ENCODE results near the gene TBX15. TPM values are rescaled to one million over a fixed set of nuclear protein-coding genes. Genes with fewer than 3 reads are reported as not detected.

The TBX15 gene
- total RNA-seq, 3 donors from 2014 or later: not detected

GRCh38 chr1:118859999-118860398 is 128.1 kb downstream of the TBX15 start:
- H3K4me3 Mint-ChIP-seq: no peak overlapping the region
- no peaks in the 10 kb centered on the region for H3K4me1 Mint-ChIP-seq (ENCODE audit: low read depth)
- no peaks in the 10 kb centered on the region for H3K36me3 Mint-ChIP-seq (ENCODE audit: insufficient read depth)
- H3K9me3 Mint-ChIP-seq: no peaks in the 10 kb centered on the region
- no peak for DNase-seq
- no peaks in the 10 kb centered on the region for H3K27me3 Mint-ChIP-seq (ENCODE audit: low read depth)
- no peak for ATAC-seq

- DNase-seq: no peak
- no peak overlapping the region for H3K4me3 Mint-ChIP-seq
- no peaks in the 10 kb centered on the region for H3K27me3 Mint-ChIP-seq (ENCODE audit: low read depth)
- no peaks in the 10 kb centered on the region for H3K36me3 Mint-ChIP-seq (ENCODE audit: insufficient read depth)
- peaks cover 10% of the 10 kb centered on the region for H3K9me3 Mint-ChIP-seq
- no peaks in the 10 kb centered on the region for H3K4me1 Mint-ChIP-seq (ENCODE audit: low read depth)
- ATAC-seq: no peak
Measured at GRCh38 chr1:118846443-118846842, 141.7 kb downstream of the TBX15 start.

DNA sequence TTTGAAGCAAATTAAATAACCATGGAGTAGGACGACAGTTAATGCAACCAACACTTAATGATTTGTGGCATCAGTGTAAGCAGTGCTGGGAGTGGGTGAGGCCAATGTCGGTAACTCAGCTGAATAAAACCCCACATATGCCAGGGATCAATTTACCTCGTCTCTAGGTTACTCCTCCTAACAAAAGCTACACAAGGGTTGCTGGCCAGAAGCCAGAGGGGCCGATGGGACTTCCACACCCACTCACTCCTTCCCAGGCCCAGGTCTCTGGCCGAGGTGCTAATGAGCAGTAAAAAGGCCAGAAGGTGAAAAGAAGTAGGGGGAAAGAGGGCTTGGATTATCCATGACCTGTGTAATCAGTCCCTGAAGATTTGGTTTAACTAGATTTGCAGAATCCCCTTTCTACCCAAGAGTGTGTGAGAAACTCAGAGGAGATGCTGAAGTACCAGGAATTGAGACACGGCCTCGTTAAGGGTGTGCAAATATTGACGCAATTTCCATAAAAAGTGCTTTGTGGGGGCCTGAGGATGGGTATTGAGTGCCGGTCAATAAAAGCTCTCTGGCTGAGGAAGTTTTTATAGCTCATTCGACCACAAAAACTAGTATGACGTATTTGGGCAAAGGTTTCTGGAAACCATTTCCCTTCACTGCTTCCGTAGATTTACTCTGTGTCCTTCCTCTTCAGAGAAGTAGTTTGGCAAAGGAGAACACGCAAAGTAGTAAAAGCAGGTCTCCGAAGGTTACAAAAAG is 145.5 kb downstream of the TBX15 start:
- no peak for ATAC-seq
- Mint-ChIP-seq H3K9me3 (peaks cover 14% of the 10 kb centered on the region), H3K27me3 (ENCODE audit: low read depth) (no peaks in the 10 kb centered on the region), H3K4me1 (ENCODE audit: low read depth) (no peaks in the 10 kb centered on the region), H3K4me3 (no peak overlapping the region), H3K36me3 (ENCODE audit: insufficient read depth) (no peaks in the 10 kb centered on the region)
- DNase-seq: no peak

- DNase-seq (no peak), ATAC-seq (no peak)
- peaks cover 14% of the 10 kb centered on the region for H3K9me3 Mint-ChIP-seq
- no peak overlapping the region for H3K4me3 Mint-ChIP-seq
- no peaks in the 10 kb centered on the region for H3K4me1 Mint-ChIP-seq (ENCODE audit: low read depth)
- no peaks in the 10 kb centered on the region for H3K36me3 Mint-ChIP-seq (ENCODE audit: insufficient read depth)
- H3K27me3 Mint-ChIP-seq (ENCODE audit: low read depth): no peaks in the 10 kb centered on the region
Measured at GRCh38 chr1:118841521-118841920, 146.6 kb downstream of the TBX15 start.

Other genes starting within 250 kb of the TBX15 start
- gene WARS2, start 152.3 kb upstream of the TBX15 start, total RNA-seq: 10 to 100 TPM; 24.6 to 27.4 (median 24.8) TPM

Measured in activated T-cell treated with anti-CD3 and anti-CD28 coated beads, Interleukin-2, amount 50 U/mL, for 4 hours (primary cell).